Measurements from ENCODE around the gene CD44.

The CD44 gene

DNA sequence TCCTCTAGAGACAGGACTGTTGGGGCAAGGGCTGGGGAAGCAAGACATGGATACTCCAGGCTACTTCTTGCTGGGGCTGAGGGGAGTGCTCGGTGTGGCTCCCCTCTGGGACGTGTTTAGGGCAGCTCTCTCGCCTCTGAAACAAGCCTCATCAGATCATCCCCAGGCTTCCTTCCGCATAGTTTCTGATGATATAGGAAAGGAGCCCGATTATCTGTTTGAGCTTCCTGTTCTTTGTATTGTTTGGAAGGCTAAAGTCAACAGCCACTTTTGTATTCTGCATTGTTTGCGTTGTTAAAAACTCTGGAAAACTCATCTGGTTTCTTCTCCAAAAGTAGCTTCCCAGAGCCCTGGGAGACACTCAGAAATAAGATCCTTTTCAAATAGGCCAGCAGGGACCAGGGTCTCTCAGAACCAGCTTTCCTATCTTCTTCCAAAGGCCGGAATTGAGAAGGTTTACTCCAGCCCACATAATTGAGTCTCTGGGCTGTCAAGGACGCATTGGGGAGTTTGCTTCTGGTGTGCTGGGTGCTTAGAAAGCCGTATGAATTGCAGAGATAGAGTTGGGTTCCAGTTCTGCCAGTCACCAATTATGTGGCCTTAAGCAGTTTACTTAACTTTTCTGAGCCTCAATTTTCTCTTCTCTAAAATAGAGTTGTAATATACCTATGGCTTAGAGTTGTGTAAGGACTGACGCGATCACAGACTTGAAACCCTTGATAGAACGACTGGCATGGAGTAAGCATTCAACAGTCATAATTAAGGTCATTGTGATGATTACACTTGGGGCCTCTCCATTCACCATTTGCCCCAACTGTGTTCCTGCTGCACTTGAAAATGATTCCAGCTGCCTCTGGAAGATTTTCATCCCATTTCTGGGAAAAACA is 19.1 kb downstream of the CD44 start:
- DNase-seq (ENCODE audit: low read depth): no peak
- TF ChIP-seq, protein P1, sequence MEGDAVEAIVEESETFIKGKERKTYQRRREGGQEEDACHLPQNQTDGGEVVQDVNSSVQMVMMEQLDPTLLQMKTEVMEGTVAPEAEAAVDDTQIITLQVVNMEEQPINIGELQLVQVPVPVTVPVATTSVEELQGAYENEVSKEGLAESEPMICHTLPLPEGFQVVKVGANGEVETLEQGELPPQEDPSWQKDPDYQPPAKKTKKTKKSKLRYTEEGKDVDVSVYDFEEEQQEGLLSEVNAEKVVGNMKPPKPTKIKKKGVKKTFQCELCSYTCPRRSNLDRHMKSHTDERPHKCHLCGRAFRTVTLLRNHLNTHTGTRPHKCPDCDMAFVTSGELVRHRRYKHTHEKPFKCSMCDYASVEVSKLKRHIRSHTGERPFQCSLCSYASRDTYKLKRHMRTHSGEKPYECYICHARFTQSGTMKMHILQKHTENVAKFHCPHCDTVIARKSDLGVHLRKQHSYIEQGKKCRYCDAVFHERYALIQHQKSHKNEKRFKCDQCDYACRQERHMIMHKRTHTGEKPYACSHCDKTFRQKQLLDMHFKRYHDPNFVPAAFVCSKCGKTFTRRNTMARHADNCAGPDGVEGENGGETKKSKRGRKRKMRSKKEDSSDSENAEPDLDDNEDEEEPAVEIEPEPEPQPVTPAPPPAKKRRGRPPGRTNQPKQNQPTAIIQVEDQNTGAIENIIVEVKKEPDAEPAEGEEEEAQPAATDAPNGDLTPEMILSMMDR (IDR thresholded peaks at IDR 0.05; ENCODE audit: control insufficient read depth, extremely low read depth, insufficient read depth): no peak
- no peak overlapping the region for H3K4me3 ChIP-seq (ENCODE audit: low read depth, low read length)

DNA sequence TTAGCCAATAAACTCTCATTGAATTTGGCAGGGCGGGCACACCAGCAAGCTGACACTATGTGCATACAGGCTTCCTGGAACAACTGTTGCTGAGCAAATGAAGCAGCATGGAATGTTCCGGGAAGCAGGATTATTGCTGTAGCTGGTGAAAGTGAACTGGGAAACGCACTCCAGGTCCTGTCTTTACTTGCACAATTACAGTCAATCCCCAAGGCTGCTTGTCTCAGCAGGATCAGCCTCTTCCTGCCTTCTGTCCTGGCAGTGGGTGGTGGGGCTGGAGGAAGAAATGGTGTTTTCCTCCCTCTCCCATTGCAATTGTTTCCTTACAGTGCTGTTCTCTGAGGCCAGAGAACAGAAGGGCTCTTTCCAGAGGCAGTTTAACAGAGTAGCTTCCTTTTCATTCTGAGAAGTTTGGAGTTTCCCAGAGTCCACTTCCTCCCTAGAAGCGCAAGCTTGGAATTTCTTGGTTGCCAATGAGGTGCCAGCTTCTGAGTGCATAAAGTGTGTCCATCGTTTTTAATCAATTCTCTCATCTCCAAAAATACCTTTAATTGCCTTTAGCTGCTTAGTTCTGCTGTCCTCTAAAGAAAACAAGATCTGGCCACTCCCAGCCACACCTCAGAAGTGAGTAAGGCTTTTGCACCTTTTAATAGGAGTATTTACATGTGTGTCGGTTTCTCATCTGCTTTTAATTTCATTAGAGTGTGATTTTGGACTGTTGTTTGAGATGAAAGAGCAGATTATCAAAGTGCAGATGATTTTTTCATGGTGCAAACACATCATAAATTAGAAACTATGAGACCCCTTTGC is 19.9 kb downstream of the CD44 start:
- no peak overlapping the region for H3K4me3 ChIP-seq (ENCODE audit: low read depth, low read length)
- TF ChIP-seq, protein P1 (IDR thresholded peaks at IDR 0.05; ENCODE audit: control insufficient read depth, extremely low read depth, insufficient read depth): no peak
- DNase-seq (ENCODE audit: low read depth): peak; percentile 86

DNA sequence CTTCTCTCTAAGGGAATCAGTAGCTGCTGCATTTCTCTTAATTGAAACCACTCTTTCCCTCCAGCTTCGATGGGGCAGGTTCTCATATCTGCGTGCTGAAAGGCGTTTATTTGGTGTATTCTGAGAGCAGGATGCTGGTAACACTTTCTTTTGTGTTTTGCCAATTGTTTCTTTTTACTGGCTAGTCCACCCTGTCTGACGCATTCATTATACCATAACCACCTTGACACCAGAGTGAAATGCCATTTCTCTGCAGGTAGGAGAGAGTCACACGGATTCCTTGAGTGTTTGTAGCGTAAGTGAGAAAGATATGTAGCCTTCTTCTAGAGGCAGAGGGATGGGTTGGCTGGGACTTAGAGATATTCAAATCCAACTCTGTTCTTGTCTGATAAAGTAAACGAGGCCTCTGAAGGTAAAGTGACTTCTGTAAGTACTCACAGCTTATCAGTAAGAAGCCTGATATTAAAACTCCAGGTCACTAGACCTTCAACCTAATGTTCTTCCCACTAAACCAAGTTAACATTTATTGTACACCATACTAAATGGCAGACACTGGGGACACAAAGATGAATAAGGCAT is 21.4 kb downstream of the CD44 start:
- TF ChIP-seq, protein P1 (IDR thresholded peaks at IDR 0.05; ENCODE audit: control insufficient read depth, extremely low read depth, insufficient read depth): no peak
- H3K4me3 ChIP-seq (ENCODE audit: low read depth, low read length): no peak overlapping the region
- DNase-seq (ENCODE audit: low read depth): no peak

DNA sequence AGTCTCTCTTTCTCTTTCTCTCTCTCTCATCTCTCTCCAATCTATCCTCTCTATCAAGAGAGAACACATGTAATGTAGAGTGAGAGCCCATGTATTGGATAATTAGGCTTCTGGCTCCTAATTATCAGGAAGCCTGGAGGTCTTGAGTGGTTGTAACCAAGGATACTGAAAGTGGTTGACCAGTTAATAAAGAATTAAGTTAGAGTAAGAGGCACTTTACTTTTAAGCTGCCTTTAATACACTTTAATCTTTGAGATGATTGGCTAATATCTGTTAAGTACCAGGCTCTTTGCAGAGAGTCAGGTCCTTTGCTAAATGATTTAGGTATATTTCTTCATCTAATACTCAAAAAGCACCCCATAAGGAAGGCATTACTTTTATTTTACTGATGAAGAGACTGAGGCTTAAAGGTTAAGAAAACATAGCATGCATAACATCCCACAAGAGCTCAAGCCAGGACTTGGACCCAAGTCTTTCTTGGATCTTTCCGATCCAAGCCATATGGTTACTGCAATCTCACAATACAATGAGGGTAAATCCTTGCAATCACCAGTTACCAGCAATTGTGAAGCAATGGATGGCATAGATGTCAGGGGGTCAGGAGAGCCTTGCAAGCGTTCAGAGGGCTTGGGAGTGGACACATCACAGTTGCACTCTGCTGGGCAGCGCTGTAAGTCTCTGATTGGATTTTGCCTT is 22.1 kb downstream of the CD44 start:
- no peak for DNase-seq (ENCODE audit: low read depth)
- TF ChIP-seq, protein P1 (IDR thresholded peaks at IDR 0.05; ENCODE audit: control insufficient read depth, extremely low read depth, insufficient read depth): no peak
- H3K4me3 ChIP-seq (ENCODE audit: low read depth, low read length): no peak overlapping the region

DNA sequence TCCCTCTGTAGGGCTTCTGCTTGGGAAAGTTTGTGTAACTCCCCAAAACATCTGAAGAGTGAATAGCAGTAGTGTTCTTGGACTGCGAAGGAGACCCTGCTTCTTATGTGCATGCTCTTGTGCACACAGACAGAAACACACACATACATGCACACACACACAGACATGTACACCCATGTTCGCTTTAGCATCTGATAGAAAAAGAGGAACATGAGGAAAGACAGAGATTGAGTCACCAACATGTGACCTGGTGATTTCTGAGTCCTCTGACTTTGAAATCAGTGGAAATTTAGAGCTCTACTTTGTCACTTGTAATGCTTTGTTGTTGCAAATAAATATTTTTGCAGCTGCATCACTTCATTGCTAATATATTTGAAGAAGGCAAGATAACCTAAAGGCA is 23.8 kb downstream of the CD44 start:
- no peak overlapping the region for H3K4me3 ChIP-seq (ENCODE audit: low read depth, low read length)
- TF ChIP-seq, protein P1 (IDR thresholded peaks at IDR 0.05; ENCODE audit: control insufficient read depth, extremely low read depth, insufficient read depth): no peak
- no peak for DNase-seq (ENCODE audit: low read depth)

DNA sequence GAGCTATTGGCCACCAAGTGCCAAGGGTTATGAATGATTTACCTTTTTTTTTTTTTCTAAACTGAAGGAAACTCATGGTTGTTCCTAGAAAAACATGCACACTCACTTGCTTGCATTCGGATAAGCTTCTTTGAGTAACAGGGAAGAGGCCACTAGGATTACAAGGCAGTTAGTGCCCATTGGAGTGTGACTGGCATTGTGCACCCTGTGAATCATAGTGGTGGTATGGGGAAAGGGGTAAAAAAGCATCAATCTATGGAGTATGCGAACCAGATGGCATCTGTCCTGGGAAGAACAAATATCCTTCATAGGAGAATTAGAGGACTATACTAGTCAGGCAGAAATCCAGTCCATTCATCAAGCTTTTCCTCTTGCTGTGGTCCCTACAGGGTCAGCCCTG is 24.2 kb downstream of the CD44 start:
- DNase-seq (ENCODE audit: low read depth): no peak
- no peak overlapping the region for H3K4me3 ChIP-seq (ENCODE audit: low read depth, low read length)
- TF ChIP-seq, protein P1 (IDR thresholded peaks at IDR 0.05; ENCODE audit: control insufficient read depth, extremely low read depth, insufficient read depth): no peak

All from LNCaP clone FGC (cell line).